Esophagus muscularis mucosa (tissue), 3 donors: Measurements from ENCODE around the gene DTYMK.

Experiments
- CTCF ChIP-seq, 3 experiments: fragments of 200-600 bp in 2 of 3; fragments of 450-650 bp in 1 of 3; sonication (generic) in 2 of 3; IDR thresholded peaks; one replicate each; pipeline ENCODE4 v1.5.1; 2017 to 2019; ENCODE audit warnings: antibody characterized with exemption in 3 of 3, mild to moderate bottlenecking in 2 of 3, moderate library complexity in 1 of 3
- POLR2A ChIP-seq: fragments of 450-650 bp; IDR thresholded peaks from one replicate; pipeline ENCODE4 v1.6.1; 2017; ENCODE audit warnings: antibody characterized with exemption, moderate library complexity, mild to moderate bottlenecking, low read depth
- POLR2AphosphoS5 ChIP-seq, 2 donors: sonication (generic); formaldehyde crosslinking; IDR thresholded peaks; one replicate each; pipeline ENCODE4 v1.6.1; 2017; ENCODE audit warnings: antibody characterized with exemption in 2 of 2

GRCh38 chr2:241635756-241636155 lies 50.9 kb downstream of the DTYMK start:
- TF ChIP-seq POLR2AphosphoS5 (IDR thresholded peaks at IDR 0.05) (no peak), CTCF (IDR thresholded peaks at IDR 0.05) (no peak), POLR2A (no peak)
